Liver (tissue), 3 donors: ENCODE results near the gene STK39.

Experiments used
- CTCF ChIP-seq: fragments of 150-350 bp; IDR thresholded peaks from 2 replicates; pipeline ENCODE4 v1.5.1; 2017; ENCODE audit warnings: improper control_type of control experiment, low read depth, low read length; ENCODE audit not compliant: missing input control
- GABPA ChIP-seq, 2 donors: IDR thresholded peaks in 1 of 2; conservative IDR thresholded peaks in 1 of 2; 2 replicates each; pipeline ENCODE4 v1.6.1; 2016; ENCODE audit warnings: antibody characterized with exemption in 2 of 2, mild to moderate bottlenecking in 1 of 2, moderate library complexity in 1 of 2
- HNF4G ChIP-seq: IDR thresholded peaks from 2 replicates; pipeline ENCODE4 v1.6.1; 2016; ENCODE audit warnings: antibody characterized with exemption
- JUND ChIP-seq, 2 donors: IDR thresholded peaks; 2 replicates each; pipeline ENCODE4 v1.6.1; 2016; ENCODE audit warnings: antibody characterized with exemption in 2 of 2
- MAX ChIP-seq: IDR thresholded peaks from 2 replicates; pipeline ENCODE4 v1.6.1; 2016; ENCODE audit warnings: antibody characterized with exemption
- RAD21 ChIP-seq, 2 donors: IDR thresholded peaks; 2 replicates each; pipeline ENCODE4 v1.6.1; 2016; ENCODE audit warnings: antibody characterized with exemption in 2 of 2, mild to moderate bottlenecking in 2 of 2
- RXRA ChIP-seq, 2 donors: IDR thresholded peaks; 2 replicates each; pipeline ENCODE4 v1.6.1; 2017 to 2018; ENCODE audit warnings: antibody characterized with exemption in 2 of 2, mild to moderate bottlenecking in 1 of 2
- SP1 ChIP-seq: IDR thresholded peaks from 2 replicates; pipeline ENCODE4 v1.6.1; 2018; ENCODE audit warnings: antibody characterized with exemption, mild to moderate bottlenecking
- TAF1 ChIP-seq: conservative IDR thresholded peaks from 2 replicates; pipeline ENCODE4 v1.6.1; 2016; ENCODE audit warnings: antibody characterized with exemption, mild to moderate bottlenecking
- YY1 ChIP-seq: IDR thresholded peaks from 2 replicates; pipeline ENCODE4 v1.6.1; 2016; ENCODE audit warnings: antibody characterized with exemption, mild to moderate bottlenecking
- ZBTB33 ChIP-seq: IDR thresholded peaks from 2 replicates; pipeline ENCODE4 v1.6.1; 2016; ENCODE audit warnings: antibody characterized with exemption
- TF ChIP-seq, protein P1 (sequence below): IDR thresholded peaks from 2 replicates; pipeline ENCODE4 v1.6.1; 2016; ENCODE audit warnings: antibody characterized with exemption
- TF ChIP-seq, protein P2 (sequence below): IDR thresholded peaks from 2 replicates; pipeline ENCODE4 v1.6.1; 2016; ENCODE audit warnings: antibody characterized with exemption, mild to moderate bottlenecking
- donor health status: healthy.
- donor health status: healthy.

DNA sequence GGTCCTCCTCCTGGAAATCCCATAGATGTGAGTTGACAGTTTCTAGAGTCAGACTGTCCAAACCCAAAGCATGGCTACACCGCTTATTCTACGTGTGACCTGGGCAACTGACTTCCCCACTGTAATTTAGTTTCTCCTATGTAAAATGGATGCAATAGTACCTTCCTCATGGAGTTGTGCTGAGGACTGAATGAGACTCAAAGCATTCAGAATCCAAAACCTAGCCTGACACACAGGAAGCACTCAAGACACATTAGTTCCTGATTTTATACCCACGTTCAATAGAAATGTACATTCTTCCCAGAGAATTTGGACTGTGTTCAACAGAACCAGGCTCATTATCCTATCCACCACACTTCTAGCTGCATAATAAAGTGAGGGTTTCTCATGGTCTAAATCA, 88.8 kb downstream of the STK39 start:
- TF ChIP-seq ZBTB33 (no peak), CTCF (no peak), YY1 (no peak), HNF4G (no peak), GABPA (IDR thresholded peaks at IDR 0.05 in 1 of 2, conservative IDR thresholded peaks at IDR 0.05 in 1 of 2) (no peak), RAD21 (IDR thresholded peaks at IDR 0.05) (no peak), MAX (no peak), SP1 (no peak), RXRA (IDR thresholded peaks at IDR 0.05) (no peak), TAF1 (no peak), JUND (IDR thresholded peaks at IDR 0.05) (no peak)
- TF ChIP-seq, protein P1, sequence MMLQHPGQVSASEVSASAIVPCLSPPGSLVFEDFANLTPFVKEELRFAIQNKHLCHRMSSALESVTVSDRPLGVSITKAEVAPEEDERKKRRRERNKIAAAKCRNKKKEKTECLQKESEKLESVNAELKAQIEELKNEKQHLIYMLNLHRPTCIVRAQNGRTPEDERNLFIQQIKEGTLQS = no peak
- TF ChIP-seq, protein P2, sequence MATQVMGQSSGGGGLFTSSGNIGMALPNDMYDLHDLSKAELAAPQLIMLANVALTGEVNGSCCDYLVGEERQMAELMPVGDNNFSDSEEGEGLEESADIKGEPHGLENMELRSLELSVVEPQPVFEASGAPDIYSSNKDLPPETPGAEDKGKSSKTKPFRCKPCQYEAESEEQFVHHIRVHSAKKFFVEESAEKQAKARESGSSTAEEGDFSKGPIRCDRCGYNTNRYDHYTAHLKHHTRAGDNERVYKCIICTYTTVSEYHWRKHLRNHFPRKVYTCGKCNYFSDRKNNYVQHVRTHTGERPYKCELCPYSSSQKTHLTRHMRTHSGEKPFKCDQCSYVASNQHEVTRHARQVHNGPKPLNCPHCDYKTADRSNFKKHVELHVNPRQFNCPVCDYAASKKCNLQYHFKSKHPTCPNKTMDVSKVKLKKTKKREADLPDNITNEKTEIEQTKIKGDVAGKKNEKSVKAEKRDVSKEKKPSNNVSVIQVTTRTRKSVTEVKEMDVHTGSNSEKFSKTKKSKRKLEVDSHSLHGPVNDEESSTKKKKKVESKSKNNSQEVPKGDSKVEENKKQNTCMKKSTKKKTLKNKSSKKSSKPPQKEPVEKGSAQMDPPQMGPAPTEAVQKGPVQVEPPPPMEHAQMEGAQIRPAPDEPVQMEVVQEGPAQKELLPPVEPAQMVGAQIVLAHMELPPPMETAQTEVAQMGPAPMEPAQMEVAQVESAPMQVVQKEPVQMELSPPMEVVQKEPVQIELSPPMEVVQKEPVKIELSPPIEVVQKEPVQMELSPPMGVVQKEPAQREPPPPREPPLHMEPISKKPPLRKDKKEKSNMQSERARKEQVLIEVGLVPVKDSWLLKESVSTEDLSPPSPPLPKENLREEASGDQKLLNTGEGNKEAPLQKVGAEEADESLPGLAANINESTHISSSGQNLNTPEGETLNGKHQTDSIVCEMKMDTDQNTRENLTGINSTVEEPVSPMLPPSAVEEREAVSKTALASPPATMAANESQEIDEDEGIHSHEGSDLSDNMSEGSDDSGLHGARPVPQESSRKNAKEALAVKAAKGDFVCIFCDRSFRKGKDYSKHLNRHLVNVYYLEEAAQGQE = no peak
